Left ventricle myocardium superior (tissue), 1 donor: Measurements from ENCODE around the gene RMC1. TPM values are rescaled to one million over a fixed set of nuclear protein-coding genes. Genes with fewer than 3 reads are reported as not detected.
"Not testable (repeated sequence)": the region's sequence is repeated elsewhere in the genome, so short reads cannot be mapped to it uniquely, and the experiment has no call there.

ENCODE experiments used
- ATAC-seq: fragments of 200-7000 bp; cut with Tn5 transposase; one replicate; pipeline ENCODE4 v1.9.1; 2020; ENCODE audit warnings: mild to moderate bottlenecking, moderate library complexity
- DNase-seq: peaks from one replicate; pipeline ENCODE4 v3.0.0-alpha.2; 2020
- intact Hi-C: fragments of 100-400 bp; cut with micrococcal nuclease; formaldehyde crosslinking; loops from one replicate; pipeline ENCODE4 v1.11.0; 2022
- total RNA-seq: library from RNA; stranded (reverse); fragmentation: NEBNext Ultra II Directional; extraction: Animal tissue kit (Norgen Biotek cat#: 25700); gene quantifications from one replicate; pipeline ENCODE4 v1.2.1, GENCODE V29; 2021
- donor health status: DM: no; HTN: yes; CAD: no; lungs with severe emphysema.

The RMC1 gene
- total RNA-seq, 1 donor from 2014 or later: 12.6 TPM

DNA sequence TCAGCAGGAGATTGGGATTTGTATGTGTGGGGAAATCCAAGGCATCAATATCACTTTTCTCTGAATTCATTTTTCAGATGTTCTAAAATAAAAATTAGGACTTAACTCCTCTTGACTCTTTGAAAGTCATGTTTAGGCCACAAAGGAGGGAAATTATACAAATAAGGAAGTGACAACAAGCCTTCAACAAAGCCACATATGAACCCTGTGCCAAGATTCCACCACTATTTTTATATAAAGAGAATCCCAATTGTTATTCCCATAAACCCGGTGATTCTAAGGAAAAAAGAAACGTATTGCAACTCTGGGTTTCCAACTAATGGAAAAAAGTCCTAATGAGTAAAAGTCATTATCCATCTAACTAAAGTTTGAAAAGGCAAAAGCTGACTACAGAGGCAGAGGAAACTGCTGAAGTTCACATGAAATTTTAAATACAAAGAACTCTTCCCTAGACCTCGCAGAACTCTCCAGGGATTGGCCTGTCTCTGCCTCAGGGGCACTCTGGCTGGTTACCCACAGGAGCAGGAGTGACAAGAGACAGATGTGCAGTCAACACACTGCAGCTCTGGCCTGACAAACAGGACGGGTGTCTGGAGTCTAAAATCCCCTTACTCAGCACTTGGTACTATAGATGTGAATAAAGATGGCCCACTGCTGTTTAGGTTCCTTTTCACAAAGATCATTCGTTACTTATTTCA, 71.4 kb downstream of the RMC1 start:
- no peak for DNase-seq
- ATAC-seq: peak; percentile 38
- intact Hi-C loops: no loop called here

DNA sequence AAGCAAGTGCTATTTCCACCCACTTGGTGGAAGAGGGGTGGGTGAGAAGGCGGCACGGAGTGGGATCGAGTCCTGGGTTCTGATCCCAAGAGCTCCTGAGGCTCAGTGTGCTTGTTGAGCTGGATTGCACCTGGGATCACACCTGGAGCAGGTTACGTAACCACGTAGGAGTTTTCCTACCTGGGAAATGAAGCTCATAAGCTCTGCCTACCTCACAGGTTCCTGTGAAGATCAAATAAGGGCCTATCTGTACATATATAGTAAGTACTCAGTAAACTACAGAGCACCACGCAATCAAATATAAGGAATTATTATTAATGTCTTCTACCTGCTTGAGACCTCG, 72.0 kb downstream of the RMC1 start:
- ATAC-seq (no peak), DNase-seq (no peak)
- intact Hi-C loops: no loop called here

DNA sequence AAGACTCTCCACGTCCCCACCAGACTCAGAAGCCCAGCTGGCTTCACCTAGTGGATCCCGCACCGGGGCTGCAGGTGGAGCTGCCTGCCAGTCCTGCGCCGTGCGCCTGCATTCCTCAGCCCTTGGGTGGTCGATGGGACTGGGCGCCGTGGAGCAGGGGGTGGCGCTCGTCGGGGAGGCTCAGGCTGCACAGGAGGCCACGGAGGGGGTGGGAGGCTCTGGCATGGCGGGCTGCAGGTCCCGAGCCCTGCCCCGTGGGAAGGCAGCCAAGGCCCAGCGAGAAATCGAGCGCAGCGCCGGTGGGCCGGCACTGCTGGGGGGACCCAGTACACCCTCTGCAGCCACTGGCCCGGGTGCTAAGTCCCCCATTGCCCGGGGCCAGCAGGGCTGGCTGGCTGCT, 74.2 kb downstream of the RMC1 start:
- intact Hi-C loops, ATAC-seq, DNase-seq: not testable (repeated sequence)

DNA sequence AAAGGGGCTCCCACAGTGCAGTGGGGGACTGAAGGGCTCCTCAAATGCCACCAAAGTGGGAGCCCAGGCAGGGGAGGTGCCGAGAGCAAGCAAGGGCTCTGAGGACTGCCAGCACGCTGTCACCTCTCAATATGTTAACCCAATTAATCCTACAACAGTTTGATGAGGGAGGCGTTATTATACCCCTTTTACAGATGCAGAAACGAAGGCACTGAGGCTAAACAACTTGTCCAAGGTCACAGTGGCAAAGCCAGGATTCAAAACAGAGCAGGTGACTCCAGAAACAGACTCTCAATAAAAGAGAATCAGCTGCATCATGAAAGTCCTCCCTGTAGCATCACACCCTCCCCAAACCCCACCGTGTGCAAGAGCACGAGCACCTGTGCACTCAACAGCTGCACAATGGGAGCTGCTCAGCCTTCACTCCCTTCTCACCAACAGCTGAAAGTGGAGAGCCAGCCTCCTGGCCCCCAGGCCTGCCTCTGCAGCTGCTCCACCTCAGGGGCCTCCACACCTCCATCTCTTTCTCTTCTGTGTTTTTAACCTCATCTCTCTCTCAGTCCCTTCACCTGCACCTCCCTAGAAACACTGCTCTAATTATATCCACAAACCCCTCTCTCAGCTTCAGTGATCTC, 74.9 kb downstream of the RMC1 start:
- ATAC-seq: no peak
- DNase-seq: no peak
- intact Hi-C loops: no loop called here

DNA sequence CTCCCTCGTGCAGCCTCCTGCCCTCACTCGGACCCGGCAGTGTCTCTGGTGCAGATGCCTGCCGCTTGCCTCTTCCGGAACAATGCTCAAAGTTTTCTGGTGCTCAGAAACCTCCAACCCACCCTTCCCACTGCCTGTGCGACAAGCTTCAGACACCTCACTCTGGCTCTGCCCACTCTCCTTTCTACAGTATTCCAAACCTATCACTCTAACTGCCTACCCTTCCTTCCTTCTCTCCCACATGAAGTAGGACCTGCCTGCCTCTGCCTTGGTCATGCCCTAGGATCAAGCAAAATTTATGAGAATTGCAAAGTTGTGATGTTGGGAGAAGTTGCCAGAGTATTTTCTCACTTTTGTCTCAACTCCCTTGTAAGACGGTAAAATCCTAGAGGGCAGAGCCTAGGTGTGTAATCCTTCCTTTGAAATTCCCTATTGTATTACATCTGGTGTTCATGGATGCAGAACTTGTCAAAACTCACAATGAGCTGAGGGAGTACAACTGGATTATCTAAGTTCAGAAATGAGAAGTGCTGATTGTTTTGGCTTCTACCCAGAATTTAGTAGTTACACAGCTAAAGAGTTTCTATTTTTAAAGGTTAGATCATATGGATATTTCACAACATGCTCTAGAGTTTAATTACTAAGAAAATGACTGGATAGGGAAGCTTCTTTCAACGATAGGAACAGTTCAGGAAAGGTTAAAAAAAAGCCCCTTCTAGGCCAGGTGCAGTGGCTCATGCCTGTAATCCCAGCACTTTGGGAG, 75.8 kb downstream of the RMC1 start:
- intact Hi-C loops: no loop called here
- ATAC-seq: peak; percentile 39
- DNase-seq: no peak

DNA sequence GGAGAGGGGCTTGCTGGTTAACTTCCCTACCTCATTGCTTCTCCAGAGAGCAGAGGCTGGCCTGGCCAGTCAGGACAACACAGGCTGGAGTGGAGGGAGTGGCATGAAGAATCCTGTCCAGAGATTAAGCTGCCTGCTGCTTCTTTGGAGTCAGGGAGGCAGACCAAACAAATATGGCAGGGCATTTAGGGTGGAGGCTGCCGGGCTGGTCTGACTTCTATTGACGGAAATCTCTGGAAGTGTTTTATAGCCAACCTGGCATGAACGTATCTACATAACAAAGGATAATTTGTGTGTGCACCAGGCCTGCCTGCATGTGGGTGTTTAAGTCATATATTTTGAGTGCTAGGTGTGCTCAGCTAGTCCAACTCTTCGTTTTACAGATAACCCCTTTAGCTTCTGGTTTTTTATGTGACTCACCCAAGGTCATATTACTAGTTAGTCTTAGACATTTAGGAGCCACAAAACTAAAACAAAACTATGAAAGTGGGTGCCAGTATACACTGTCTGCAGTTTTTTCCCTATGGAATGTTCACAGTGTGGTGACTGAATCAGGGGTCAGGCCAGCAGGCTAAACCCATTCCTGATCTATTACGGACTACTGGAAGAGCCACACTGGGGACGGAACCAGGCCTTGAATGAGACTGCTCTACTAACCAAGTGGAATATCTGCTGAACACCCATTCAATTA, 77.5 kb downstream of the RMC1 start:
- ATAC-seq (no peak), DNase-seq (no peak)
- intact Hi-C loops: no loop called here

Other genes with a start within 250 kb of the RMC1 start
- 54.8 TPM for gene RIOK3, start 50.2 kb upstream of the RMC1 start, total RNA-seq
- 13.3 TPM for gene NPC1, start 83.0 kb downstream of the RMC1 start, total RNA-seq
- gene ANKRD29, start 159.4 kb downstream of the RMC1 start, total RNA-seq: 9.8 TPM
- gene LAMA3, start 185.9 kb downstream of the RMC1 start, total RNA-seq: 3.4 TPM